G401.6 (cell line): ENCODE results near the gene INTS6.

Experiments
- FAIRE-seq: peaks from 2 replicates; lab custom pipeline; 2012; peaks lifted over from hg19 to GRCh38; lab: Jason Lieb, UNC

INTS6 gene

DNA sequence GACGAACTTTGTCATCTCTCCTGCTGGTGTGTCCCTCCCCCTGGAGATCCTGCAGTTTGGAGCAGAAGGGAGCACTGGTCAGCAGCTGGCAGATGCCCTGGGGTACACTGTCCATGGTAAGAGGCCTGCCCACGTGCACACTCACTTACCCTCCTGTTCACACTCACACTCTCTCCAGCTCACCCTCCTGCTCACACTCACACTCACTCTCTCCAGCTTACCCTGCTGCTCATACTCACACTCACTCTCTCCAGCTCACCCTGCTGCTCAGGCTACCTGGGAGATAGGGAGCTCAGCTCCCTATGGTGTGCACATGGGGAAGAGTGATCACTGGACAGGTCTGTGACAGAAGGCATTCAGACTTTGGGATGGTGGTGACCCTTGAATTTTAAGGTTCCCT is 111.6 kb downstream of the INTS6 start:
- no peak for FAIRE-seq

DNA sequence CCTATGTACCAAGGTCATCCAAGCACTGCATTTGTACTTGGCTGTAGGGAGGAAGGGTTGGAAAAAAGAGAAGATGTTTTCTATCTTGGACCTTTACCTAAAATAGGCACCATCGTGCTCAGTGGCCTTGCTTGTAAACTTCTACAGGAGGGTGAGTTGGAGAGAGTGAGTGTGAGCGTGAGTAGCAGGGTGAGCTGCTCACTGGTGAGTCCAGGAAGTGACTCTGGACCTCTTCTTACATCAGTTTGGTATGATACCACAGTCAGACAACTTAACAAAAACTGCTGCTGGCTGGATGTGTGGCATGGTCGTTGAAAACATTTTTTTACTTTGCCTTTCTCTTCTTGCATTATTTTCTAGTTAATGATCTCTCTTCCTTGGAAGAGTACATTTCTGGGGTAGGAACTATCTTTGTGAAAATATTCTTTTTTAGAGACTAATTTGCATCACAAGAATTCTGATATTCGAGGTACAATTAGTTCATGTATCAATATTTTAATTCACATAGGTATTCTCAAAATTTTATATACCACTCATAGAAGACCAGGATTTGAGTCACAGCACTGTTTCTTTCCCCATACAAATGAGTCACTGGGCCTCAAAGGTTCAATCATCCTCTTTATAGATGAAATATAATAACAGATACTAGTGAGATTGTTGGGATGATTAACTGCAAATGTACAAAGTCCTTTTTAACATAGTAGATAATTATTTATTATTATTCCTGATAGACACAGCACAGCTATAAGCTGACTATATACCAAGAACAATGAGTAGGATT is 112.7 kb downstream of the INTS6 start:
- no peak for FAIRE-seq

DNA sequence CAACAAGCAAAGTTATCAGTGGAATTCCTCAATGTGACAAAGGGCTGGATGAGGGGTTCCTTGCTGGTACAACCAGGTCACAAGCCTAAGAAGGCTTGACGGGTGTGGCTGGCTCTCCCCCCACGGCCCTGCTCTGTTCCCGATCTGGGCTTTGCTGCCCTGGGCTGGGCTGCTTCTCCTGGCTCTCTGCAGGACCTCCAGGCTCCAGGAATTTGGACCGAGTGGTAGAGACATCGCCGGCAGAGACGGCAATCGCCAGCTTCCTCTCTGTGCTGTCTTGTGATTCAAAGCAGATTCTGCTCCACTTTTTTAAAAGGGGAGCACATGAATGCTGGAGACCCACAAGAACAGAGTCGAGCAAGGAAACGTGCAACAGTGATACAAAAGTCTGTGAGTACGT is 113.5 kb downstream of the INTS6 start, which contains the start of gene SERPINE3:
TSS of gene SERPINE3 (plus strand) at position 338 of the 400 bp plus-strand sequence. CDS start 1,401 bp downstream, outside the sequence.
- no peak for FAIRE-seq

DNA sequence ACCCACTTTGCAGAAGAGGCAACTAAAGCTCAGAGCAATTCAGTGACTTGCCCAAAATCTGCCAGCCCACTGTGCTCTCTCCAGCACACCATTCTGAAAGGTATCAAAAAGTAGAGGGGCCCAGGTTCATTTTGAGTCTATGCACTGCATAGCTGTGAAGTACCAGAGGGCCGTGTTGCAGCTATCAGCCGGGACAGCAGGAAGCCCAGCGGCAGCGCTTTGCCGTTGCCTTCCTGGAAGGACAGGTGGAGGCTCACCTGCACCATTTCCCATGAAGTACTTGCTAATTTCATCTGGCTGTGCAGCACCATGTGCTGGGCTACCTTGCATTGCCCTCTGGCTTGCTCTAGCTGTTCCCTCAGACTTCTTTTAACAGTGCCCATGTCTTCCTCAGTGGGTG is 116.1 kb downstream of the INTS6 start:
- FAIRE-seq = no peak

DNA sequence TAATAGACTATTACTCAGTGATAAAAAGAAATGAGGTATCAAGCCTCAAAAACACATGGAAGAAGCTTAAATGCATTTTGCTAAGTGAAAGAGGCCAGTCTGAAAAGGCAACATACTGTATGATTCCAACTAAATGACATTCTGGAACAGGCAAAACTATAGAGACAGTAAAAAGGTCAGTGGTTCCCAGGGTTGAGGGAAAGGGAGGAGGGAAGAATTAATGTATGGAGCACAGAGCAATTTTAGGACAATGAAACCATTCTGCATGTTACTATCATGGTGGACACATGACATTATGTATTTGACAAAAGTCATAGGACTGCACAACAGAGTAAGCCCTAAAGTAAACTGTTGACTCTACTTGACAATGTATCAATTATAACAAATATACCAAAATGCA is 119.0 kb downstream of the INTS6 start:
- no peak for FAIRE-seq

DNA sequence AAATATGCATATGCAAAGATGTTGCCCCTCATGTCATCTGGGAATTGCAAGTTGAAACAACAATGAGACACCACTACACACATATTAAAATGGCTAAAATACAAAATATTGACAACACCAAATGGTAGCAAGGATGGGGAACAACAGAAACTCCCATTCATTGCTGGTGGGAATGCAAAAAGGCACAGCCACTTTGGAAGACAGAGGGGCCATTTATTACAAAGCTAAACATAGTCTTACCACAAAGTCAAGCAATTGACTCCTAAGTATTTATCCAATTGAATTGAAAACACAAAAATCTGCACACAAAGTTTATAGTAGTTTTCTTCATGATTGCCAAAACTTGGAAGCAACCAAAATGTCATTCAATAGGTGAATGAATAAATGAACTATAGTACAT is 119.4 kb downstream of the INTS6 start:
- FAIRE-seq = no peak

DNA sequence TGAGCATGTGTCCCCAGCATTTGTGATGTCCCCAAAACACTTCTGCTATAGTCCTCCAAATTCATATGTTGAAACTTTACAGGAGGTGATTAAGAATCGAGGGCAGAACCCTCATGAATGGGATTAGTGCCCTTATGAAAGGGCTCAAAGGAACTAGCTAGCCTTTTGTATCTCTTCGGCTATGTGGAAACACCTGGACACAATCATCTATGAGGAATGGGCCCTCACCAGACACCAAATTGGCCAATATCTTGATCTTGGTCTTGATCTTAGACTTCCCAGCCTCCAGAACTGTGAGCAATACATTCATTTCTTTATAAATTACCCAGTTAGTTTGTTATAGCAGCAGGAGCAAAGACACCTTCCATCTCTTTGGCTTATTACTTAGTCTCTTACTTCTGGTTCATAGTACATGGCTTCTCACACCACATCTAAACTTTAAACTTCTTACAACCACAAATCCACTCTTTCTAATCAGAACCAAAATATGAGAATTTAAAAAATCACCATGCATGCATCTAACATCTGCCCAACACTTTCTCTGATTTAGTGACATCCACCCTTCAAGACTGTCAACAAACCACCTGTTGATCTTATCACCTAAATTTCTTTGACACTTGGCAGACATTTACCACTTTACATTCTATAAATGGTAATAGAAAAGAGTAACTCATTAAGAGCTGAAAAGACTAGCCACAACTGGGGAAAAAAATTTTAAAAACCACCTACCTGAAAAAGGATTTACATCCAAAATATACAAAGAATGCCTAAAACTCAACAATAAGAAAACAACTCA is 120.1 kb downstream of the INTS6 start:
- FAIRE-seq = no peak

DNA sequence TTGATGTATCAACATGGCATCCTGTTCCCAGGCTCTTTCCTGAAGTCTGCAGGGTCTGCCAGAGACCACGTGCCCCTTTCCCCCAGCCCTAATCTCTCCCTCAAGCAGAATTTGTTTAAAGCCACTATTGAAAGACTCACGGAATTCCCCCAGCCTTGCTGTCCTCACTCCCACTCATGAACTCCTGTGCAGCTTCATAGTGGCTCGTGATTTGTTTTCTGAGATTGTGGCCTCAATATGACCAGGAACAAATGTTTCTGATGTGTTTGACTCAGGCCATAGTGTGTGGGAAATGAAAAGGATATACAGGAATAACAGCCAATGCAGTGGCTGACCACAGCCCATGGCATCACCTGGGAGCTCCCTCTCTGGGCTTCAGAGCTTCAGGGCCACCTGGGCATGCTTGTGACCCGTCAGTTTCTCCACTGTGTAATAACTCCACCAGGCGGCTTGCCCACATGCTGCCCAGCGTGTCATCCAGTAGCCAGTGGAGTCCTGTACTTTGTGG is 121.4 kb downstream of the INTS6 start:
- no peak for FAIRE-seq

DNA sequence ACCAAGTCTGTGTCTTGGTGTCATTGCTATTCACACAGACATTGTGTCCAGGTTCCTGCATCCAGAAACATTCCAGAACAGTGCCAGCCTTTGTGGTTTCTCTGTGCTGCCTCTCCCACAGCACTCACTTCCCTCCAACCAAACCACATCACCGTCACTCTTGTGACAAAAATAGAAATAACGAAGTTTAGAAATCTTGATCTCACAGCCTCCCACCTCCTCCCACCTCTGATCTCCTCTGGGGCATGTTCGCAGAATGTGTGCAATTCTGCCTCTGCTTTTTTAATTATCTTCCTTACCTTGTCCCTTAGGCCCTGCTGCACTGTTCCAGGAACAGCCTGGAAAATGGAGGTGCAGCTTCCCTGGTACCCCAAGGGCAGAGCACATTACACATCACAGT is 122.0 kb downstream of the INTS6 start:
- no peak for FAIRE-seq

DNA sequence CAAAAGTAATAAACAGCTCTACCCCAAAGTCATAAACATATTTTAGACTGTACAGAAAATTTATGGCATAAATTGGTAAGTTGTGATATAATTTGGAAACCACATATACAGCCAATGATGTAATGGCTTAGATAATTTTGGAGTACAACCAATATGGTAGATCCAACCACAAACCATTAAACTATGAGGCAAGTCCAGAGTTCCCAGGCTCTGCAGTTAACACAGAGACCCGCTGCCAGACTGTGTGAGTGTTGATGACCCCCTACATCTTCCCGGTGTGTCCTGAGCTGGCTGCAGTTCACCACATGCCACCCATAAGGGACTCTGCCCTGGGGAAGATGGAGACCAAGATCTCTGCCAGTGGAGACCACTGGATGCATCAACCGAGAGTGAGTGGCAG is 123.2 kb downstream of the INTS6 start:
- FAIRE-seq = no peak

DNA sequence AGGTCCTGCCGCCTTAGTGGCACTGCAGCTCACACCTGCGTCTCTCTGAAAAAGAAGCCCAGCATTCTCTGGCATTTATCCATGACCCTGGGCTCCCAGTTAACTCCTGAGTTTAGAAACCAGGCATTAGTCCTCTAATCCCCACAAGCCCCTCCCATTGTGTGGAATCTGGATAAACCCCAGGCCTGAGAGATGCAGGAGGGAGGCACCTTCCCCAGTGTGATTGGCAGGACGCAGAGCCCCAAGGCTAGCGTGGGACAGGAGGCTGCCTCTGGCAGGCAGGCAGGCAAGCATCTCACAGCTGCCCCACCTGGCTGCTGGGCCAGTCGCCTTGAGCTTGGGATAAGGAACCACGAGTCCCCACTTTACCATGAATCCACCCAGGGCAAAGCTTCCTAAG is 124.3 kb downstream of the INTS6 start:
- no peak for FAIRE-seq

DNA sequence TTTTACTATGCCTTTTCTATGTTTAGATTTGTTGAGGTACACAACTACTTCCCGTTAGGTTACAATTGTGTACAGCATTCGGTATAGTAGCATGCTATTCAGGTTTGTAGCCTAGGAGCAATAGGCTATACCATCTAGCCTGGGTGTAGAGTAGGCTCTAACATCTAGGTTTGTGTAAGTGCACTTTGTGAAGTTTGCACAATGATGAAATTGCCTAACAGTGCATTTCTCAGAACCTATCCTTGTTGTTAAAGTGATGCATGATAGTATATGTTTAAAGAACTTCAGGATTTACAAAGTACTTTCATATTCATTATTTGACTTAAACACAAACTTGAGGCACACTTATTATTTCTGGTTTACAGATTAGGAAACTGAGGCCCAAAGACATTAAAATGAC is 124.9 kb downstream of the INTS6 start:
- no peak for FAIRE-seq

DNA sequence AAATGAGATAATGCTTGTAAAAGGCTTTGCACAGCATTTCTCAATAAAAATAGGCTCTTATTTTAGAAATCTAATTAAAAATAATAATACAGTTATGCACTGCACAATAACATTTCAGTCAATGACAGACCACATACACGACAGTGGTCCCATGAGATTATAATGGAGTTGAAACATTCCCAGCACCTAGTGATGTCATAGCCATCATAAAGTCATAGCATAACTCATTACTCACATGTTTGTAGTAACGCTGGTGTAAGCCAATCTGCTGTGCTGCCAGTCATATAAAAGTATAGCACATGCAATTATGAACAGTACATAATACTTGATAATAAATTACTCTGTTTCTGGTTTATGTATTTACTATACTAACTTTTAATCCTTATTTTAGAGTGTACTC is 126.1 kb downstream of the INTS6 start:
- FAIRE-seq = no peak

DNA sequence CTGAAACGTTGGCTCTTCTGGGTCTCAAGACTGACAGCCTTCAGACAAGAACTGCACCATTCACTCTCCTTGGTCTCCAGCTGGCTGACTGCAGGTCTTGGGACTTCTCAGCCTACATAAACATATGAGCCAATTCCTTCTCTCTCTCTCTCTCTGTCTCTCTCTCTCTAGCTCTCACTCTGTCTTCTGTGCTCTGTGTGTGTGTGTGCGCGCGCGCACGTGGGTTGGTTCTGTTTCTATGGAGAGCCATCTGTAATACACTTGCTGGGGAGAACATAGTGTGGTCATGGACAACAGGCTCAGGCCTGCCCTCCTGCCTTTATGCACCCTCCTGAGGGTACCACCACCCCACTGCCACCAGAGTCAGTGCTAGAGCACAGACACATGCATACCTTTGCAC is 127.0 kb downstream of the INTS6 start:
- FAIRE-seq = no peak

DNA sequence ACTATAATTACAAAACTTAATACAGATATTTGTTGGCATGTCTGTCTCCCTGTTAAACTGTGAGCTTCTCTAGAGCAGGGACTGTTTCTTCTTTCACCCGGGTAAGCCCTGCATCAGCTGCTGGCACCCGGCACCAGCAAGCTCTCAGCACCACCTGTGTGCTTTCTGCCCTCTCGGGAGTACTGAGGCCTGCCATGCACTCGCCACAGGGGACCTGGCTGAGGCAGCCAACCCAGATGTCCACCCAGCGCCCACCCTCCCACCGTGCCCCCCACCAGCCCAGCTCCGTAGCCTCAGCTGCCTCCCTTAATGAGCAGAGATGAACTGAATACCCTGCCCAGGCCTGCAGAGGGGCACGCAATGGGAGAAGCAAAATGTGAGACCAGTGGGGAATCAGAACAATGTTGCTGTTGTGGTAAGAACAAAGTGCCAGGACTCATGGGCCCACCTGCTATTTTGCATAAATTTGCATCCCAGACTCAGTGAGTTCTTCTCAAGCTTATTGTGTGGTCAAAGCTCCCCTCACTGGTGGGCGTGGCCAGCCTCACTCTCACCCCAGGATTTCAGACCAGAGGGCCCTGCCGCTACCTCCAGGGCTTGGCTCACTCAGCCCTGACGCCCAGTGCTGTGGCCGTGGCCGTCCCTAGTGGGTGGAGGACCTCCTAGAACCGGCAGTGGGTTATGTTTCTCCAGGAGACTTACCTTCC is 128.0 kb downstream of the INTS6 start:
- no peak for FAIRE-seq

DNA sequence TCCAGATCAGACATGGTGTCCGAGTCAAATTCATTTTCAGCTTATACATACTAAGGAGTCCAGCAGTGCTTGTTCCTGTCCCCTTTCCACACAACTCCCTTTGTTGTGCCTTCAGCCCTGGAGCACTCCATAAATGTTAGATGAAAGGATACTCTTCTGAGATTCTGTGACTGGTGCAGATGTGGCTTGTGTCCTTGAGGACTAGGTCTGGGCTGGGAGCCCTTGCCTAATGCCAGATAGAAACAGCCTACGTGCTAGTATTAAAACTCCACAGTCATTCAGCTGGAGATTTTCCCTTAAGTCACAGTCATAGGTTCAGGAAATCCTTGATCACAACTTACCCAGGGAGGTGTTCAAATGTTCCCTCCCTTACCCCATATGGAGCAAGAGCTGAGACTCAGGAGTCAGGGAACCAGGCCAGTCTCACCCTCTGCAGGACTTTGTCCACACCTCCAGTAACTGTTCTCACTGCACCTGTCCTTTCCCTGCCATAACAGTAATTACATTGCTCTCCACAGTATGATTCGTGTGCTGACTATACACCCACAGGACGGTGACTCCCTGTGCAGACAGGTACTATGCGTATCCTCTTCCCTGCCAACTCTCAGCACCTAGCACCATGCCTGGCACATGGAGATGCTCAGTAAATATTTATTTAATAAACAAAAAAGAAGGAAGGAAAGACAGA is 128.9 kb downstream of the INTS6 start:
- FAIRE-seq = no peak

DNA sequence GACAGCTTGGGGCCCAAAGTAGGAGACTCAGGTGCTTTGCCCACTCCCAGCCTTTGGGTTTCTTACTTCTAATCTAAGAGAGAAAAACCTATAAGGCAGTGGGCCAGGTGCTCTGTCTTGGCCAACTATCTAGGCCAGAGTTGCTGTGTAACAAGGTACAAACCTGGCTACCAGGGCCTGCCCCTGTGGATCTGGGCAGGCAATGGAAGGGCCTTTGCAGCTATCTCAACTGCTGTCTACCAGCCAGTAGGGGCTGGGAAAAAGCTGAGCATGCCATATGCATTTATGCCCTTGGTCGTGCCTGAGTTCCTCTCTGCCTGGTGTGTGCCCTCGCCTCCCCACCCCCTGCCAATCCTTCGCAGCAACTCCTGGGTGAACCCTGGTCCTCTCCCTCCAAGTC is 130.0 kb downstream of the INTS6 start:
- FAIRE-seq = no peak

DNA sequence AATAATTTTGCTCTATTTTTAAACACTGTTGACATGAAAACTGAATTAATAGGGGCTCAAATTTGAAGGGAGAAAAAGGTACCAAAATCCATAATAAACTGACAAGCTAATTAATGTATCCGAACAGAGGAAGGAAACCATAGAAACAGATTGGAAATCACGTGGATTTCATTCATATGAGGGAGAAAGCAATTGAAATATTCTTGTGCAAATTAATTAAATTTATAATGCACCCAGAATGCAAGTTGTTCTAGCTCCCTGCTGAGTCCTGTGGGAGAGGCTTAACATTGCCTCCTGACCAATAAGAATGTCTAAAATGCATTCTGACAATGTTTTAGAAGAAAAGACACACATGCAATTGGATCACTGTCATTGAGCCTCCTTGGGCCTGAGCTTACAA is 131.0 kb downstream of the INTS6 start:
- no peak for FAIRE-seq

DNA sequence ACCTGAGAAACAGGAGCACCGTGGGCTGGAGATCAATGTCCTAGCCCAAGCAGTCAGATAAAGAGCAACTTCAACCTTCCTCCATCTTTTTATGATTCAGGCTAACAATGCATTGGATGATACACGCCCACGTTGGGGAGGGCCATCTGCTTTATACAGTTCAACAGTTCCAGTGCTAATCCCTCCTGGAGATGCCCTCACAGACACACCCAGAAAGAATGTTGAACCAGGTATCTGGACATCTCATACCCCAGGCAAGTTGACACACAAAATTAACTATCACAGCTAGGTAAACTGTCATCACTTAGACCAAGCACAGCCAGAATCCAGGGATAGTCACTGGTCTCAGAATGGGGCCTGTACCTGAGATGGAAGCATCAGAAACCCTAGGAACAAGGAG is 134.0 kb downstream of the INTS6 start:
- no peak for FAIRE-seq

DNA sequence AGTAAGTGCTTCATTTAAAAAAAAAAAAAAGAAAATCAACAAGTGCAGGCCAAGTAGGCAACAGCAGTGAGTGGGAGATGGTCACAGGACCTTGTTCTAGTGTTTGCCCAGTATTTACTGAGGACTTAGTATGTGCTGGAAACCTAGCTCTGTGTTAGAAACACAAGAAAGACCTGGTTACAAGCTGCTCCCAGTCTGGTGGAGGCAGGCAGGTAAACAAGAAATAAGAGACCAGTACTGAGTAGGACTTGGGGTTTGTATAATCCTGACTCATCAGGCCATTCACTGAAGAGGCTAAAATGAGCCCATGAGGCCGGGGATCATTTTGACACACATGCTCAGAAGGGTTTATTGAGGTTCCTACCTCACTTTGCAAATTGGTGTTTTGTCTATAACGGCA is 134.8 kb downstream of the INTS6 start:
- no peak for FAIRE-seq

DNA sequence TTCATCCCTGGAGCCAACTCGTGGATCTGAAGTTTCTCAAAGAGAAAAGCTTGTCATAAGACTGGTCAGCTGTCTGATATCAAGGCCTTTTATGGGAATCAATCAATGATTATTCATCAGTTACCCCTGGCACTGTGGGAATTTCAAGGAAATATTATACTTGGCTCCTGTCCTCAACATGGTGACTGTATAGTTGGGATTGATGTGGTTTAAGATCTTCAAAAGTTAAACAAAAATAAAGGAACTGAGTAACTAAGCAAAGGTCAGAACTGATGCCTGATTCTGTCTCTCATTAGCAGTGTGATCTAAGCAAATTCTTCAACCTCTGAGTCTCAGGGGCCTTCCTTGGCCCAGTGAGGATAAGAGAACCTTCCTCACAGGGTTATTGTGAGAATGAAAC is 135.6 kb downstream of the INTS6 start:
- FAIRE-seq = no peak

DNA sequence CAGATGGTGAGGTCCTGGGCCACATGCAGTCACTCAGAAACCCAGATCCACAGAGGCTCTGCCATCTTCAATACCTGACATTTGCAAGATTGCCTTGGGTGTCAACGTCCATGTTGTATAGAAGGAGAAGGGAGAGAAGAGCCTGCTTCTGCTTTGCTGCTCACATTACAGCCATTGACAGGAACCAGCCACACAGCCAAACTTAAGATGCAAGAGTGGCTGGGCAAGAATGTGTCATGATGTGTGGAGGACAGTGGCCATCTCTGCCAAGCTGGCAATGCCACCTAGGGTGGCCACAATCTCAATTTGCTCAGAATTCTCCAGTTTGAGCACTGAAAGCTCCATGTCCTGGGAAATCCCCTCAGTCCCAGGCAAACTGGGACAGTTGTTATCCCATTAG is 139.2 kb downstream of the INTS6 start:
- no peak for FAIRE-seq
